Spleen (tissue), 11 donors: ENCODE data around the gene TBC1D22A. TPM values are rescaled to one million over a fixed set of nuclear protein-coding genes. Genes with fewer than 3 reads are reported as not detected.

Source experiments
- DNase-seq: peaks from one replicate; pipeline ENCODE4 v3.0.0-alpha.2; 2020
- H3K27ac ChIP-seq, 8 donors: fragments of 200-600 bp; sonication (generic) in 7 of 8; 1 replicate in 4 of 8; 2 replicates in 4 of 8; pipeline versions ENCODE4 v1.5.0 to v1.8.0; 2016 to 2021; ENCODE audit warnings: inconsistent platforms in 4 of 8, mild to moderate bottlenecking in 4 of 8, moderate library complexity in 1 of 8
- H3K27me3 ChIP-seq, 7 donors: fragments of 200-600 bp; sonication (generic) in 6 of 7; replicated peaks in 1 of 7; 1 replicate in 4 of 7; 2 replicates in 3 of 7; pipeline versions ENCODE4 v1.5.0 to v1.8.0; 2016 to 2021; ENCODE audit warnings: inconsistent platforms in 3 of 7, mild to moderate bottlenecking in 1 of 7
- H3K36me3 ChIP-seq, 6 donors: fragments of 200-600 bp; sonication (generic) in 5 of 6; 1 replicate in 4 of 6; 2 replicates in 2 of 6; pipeline versions ENCODE4 v1.5.0 to v1.8.0; 2016 to 2021; ENCODE audit warnings: inconsistent platforms in 2 of 6
- H3K4me1 ChIP-seq, 6 donors: fragments of 200-600 bp; sonication (generic) in 5 of 6; 1 replicate in 3 of 6; 2 replicates in 3 of 6; pipeline versions ENCODE4 v1.5.0 to v1.8.0; 2016 to 2021; ENCODE audit warnings: inconsistent platforms in 3 of 6
- H3K4me3 ChIP-seq, 8 donors: fragments of 200-600 bp; sonication (generic) in 7 of 8; 1 replicate in 4 of 8; 2 replicates in 4 of 8; pipeline versions ENCODE4 v1.5.0 to v1.8.0; 2016 to 2021; ENCODE audit warnings: inconsistent platforms in 4 of 8, mild to moderate bottlenecking in 4 of 8, moderate library complexity in 2 of 8
- H3K9me3 ChIP-seq, 8 donors: fragments of 200-600 bp; sonication (generic) in 7 of 8; 1 replicate in 4 of 8; 2 replicates in 4 of 8; pipeline versions ENCODE4 v1.5.0 to v1.8.0; 2016 to 2021; ENCODE audit warnings: inconsistent platforms in 4 of 8
- POLR2A ChIP-seq, 3 donors: fragments of 450-650 bp; IDR thresholded peaks; one replicate each; pipeline ENCODE4 v1.5.1; 2017; ENCODE audit warnings: antibody characterized with exemption in 3 of 3, mild to moderate bottlenecking in 1 of 3
- POLR2AphosphoS5 ChIP-seq, 3 donors: sonication (generic); formaldehyde crosslinking; IDR thresholded peaks; one replicate each; pipeline ENCODE4 v1.5.1; 2017; ENCODE audit warnings: antibody characterized with exemption in 3 of 3
- WGBS, 5 donors: extraction: QIAGEN DNeasy Blood & Tissue Kit in 3 of 5; methylation state at CpG; one replicate each; pipeline versions ENCODE4 v1.1.5 to v1.1.7; 2013 to 2018; 5-methylcytosine and 5-hydroxymethylcytosine counted together
- intact Hi-C: fragments of 100-400 bp; cut with DNase I; formaldehyde crosslinking; loops from one replicate; pipeline ENCODE4 v1.15.0; 2023; ENCODE audit warnings: low total_unique reads
- polyA plus RNA-seq, 3 donors: library from polyadenylated mRNA; stranded (reverse); fragments of 200-250 nt; gene quantifications; one replicate each; pipeline ENCODE4 v1.2.1, GENCODE V29; 2013
- total RNA-seq, 7 donors: library from RNA; depleted of rRNA in 3 of 7; stranded (reverse); fragments of >200 nt in 3 of 7; fragmentation: NEBNext Ultra II Directional in 4 of 7; extraction: Animal tissue kit (Norgen Biotek cat#: 25700) in 4 of 7; gene quantifications; one replicate each; pipeline versions ENCODE4 v1.1.0 to v1.2.1, GENCODE V29; 2016 to 2021
- TF ChIP-seq, protein P1 (sequence below), 11 experiments: fragments of 200-600 bp in 7 of 11; fragments of 450-650 bp in 4 of 11; sonication (generic) in 4 of 11; IDR thresholded peaks in 8 of 11; conservative IDR thresholded peaks in 3 of 11; 1 replicate in 7 of 11; 2 replicates in 4 of 11; pipeline versions ENCODE4 v1.4.0 to v1.8.0; 2016 to 2021; ENCODE audit warnings: antibody characterized with exemption in 11 of 11, inconsistent platforms in 4 of 11, mild to moderate bottlenecking in 1 of 11
- donor health status: healthy with polysubstance abuse.
- donor health status: DM: no; HTN: no; CAD: no; lungs with moderate emphysema.
- donor health status: DM: no; HTN: no; CAD: no.
- donor health status: Bipolar disorder and iron deficiency.
- donor health status: healthy.
- donor health status: DM: no; HTN: no; CAD: no.
- donor health status: DM: yes; HTN: yes; CAD: no.

The TBC1D22A gene
- total and polyA plus RNA-seq, 10 donors, result 17.2 to 66.9 (median 49.6) TPM

DNA sequence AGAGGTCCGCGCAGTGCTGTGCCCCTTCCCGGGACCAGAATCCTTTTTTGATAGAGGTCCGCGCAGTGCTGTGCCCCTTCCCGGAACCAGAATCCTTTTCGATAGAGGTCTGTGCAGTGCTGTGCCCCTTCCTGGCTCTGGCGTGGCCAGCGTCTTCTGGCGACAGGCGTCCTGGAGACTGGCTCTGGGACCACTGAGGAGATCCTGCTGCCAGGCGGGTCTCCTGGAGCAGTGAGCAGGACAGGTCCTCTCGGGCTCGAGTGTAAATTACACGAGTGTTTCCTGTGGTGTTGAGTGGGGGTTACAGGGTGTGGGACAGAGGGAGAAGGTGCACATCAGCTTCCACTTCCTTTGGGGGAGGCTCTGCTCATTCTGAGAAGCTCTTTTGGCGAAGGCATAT lies 98.1 kb downstream of the TBC1D22A start:
- TF ChIP-seq POLR2AphosphoS5 (IDR thresholded peaks at IDR 0.05) (no peak), POLR2A (IDR thresholded peaks at IDR 0.05) (no peak)
- TF ChIP-seq, protein P1, sequence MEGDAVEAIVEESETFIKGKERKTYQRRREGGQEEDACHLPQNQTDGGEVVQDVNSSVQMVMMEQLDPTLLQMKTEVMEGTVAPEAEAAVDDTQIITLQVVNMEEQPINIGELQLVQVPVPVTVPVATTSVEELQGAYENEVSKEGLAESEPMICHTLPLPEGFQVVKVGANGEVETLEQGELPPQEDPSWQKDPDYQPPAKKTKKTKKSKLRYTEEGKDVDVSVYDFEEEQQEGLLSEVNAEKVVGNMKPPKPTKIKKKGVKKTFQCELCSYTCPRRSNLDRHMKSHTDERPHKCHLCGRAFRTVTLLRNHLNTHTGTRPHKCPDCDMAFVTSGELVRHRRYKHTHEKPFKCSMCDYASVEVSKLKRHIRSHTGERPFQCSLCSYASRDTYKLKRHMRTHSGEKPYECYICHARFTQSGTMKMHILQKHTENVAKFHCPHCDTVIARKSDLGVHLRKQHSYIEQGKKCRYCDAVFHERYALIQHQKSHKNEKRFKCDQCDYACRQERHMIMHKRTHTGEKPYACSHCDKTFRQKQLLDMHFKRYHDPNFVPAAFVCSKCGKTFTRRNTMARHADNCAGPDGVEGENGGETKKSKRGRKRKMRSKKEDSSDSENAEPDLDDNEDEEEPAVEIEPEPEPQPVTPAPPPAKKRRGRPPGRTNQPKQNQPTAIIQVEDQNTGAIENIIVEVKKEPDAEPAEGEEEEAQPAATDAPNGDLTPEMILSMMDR (IDR thresholded peaks at IDR 0.05 in 8 of 11, conservative IDR thresholded peaks at IDR 0.05 in 3 of 11), result no peak
- no peak overlapping the region for H3K27ac ChIP-seq
- H3K36me3 ChIP-seq, result peaks cover 0 to 25% (median 0%) of the 10 kb centered on the region in 6 donors
- H3K4me3 ChIP-seq, result no peak overlapping the region
- no peak for DNase-seq
- peaks cover 0 to 7% (median 0%) of the 10 kb centered on the region in 8 donors for H3K9me3 ChIP-seq
- H3K4me1 ChIP-seq, result peaks cover 5 to 53% (median 19%) of the 10 kb centered on the region in 6 donors
- no peaks in the 10 kb centered on the region for H3K27me3 ChIP-seq
- 90 to 98% (median 95%) methylated on average over 16 of the region's 16 CpGs for WGBS, 5 donors
- intact Hi-C loops, result no loop called here

DNA sequence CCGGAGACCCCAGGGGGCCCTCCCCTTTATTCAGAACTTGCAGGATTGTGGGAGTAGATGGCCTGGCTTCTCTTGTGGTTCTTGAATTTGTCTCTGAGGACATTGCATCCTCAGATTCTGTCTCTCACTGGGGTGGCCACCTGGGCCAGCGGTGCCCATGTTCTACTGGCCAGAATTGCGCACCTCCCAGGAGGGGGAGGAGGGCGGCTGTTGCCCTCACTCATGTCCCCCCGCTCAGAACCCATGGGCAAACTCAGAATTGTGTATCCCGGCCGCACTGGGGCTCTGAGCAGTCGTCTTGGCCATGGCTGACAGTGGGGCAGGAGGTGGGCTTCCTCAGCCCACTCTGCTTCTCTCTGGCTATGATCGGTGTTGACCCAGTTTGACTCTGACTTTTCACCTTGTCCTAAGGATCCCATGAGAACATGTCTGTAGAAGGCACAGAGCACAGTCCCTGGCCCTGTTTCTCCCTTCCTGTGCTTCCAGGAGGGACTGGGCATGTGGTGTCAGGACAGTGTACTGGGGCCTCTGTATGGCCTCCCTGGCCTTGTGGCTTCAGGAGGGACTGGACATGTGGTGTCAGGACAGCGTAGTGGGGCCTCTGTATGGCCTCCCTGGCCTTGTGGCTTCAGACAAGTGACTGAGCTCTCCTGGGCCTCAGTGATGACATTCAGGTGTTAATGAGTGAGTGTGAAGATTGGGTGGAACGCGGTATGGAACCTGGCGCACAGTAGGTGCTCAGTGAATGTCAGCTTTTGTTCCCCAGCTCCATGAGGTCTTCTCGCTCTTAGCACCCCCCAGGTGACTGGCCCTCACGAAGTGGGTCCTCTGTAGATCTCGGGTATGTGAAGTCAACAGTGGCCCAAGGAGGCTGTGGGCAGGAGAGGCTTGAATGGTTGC lies 99.3 kb downstream of the TBC1D22A start:
- Histone ChIP-seq H3K4me1 (peaks cover 5 to 42% (median 19%) of the 10 kb centered on the region in 6 donors), H3K27me3 (no peaks in the 10 kb centered on the region), H3K36me3 (peaks cover 0 to 25% (median 0%) of the 10 kb centered on the region in 6 donors), H3K4me3 (no peak overlapping the region), H3K27ac (no peak overlapping the region), H3K9me3 (peaks cover 0 to 7% (median 0%) of the 10 kb centered on the region in 8 donors)
- intact Hi-C loops, result no loop called here
- 91 to 98% (median 97%) methylated on average over 11 to 16 of the region's 16 CpGs for WGBS, 5 donors
- no peak for DNase-seq
- TF ChIP-seq POLR2A (IDR thresholded peaks at IDR 0.05), result no peak
- TF ChIP-seq POLR2AphosphoS5 (IDR thresholded peaks at IDR 0.05), result no peak
- TF ChIP-seq, protein P1 (IDR thresholded peaks at IDR 0.05 in 8 of 11, conservative IDR thresholded peaks at IDR 0.05 in 3 of 11), result no peak

DNA sequence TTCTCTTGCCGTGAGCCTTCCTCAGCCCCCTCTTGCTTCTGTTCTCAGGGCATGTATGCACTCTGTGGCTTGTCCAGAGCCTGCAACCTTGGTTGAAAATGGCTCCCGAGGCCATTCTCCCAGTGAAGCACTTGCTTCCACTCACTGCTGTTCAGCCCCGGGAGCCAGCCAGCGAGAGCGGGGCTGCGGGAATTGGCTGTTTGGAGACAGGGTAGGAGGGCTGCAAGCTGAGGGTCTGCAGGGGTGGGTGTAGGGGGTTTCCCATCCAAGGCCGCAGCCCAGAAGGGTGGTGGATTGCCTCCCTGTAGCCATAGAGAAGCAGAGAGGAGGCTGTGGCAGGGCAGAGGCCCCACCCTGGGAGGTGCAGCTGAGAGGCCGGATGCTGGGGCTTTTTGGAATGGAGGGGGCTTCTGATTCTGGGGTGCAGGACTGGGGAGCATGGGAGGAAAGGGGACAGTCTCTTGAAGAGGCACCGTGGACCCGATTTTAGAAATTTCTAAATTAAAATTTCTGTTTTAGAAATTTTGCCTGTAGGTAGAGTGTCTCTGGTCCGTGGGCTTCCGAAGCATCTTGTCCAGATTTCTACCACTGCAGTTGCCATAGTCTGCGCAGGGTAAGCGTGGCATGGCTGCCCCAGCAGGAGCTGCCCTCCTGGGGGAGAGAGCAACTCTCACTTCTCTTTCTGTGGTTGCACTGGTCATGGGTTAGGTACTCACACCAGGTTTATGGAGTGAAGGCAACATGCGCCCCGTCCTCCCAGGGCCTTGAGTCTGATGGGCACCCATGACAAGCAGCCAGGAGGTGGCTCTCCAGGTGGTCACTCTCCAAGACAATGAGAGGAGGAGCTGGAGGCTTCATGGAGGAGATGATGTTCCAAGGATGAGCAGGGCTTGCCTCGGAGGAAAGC lies 100.2 kb downstream of the TBC1D22A start:
- no peak for DNase-seq
- peak in 1 of 3 donors; percentile 53 for TF ChIP-seq POLR2AphosphoS5 (IDR thresholded peaks at IDR 0.05)
- TF ChIP-seq, protein P1 (IDR thresholded peaks at IDR 0.05 in 8 of 11, conservative IDR thresholded peaks at IDR 0.05 in 3 of 11), result no peak
- Histone ChIP-seq H3K9me3 (peaks cover 0 to 7% (median 0%) of the 10 kb centered on the region in 8 donors), H3K27ac (no peak overlapping the region), H3K4me1 (peaks cover 5 to 41% (median 19%) of the 10 kb centered on the region in 6 donors), H3K36me3 (peaks cover 0 to 33% (median 0%) of the 10 kb centered on the region in 6 donors), H3K27me3 (no peaks in the 10 kb centered on the region), H3K4me3 (no peak overlapping the region)
- intact Hi-C loops, result no loop called here
- 88 to 91% (median 89%) methylated on average over 17 of the region's 17 CpGs for WGBS, 5 donors
